Neural progenitor cell (in vitro differentiated cells): Measurements from ENCODE around the gene RXRA. TPM values are rescaled to one million over a fixed set of nuclear protein-coding genes. Genes with fewer than 3 reads are reported as not detected.

Source experiments
- DNase-seq: peaks from one replicate; pipeline ENCODE4 v3.0.0-alpha.2; 2016; ENCODE audit warnings: low spot score
- H2AFZ ChIP-seq: fragments of 200-600 bp; sonication (generic); replicated peaks from 2 replicates; pipeline ENCODE4 v1.6.1; 2016; ENCODE audit warnings: antibody characterized with exemption
- H3F3A ChIP-seq: fragments of 200-600 bp; sonication (generic); 2 replicates; pipeline ENCODE4 v1.6.1; 2016; ENCODE audit warnings: antibody characterized with exemption, low read depth
- H3K27ac ChIP-seq: fragments of 200-600 bp; sonication (generic); 2 replicates; pipeline ENCODE4 v1.5.1; 2016; ENCODE audit warnings: mild to moderate bottlenecking
- H3K27me3 ChIP-seq: fragments of 200-600 bp; sonication (generic); 2 replicates; pipeline ENCODE4 v1.6.1; 2016; ENCODE audit warnings: mild to moderate bottlenecking, moderate library complexity
- H3K36me3 ChIP-seq: fragments of 200-600 bp; sonication (generic); 2 replicates; pipeline ENCODE4 v1.5.1; 2016
- H3K4me1 ChIP-seq: fragments of 200-600 bp; sonication (generic); 2 replicates; pipeline ENCODE4 v1.6.1; 2016; ENCODE audit warnings: mixed run types
- H3K4me2 ChIP-seq: fragments of 200-600 bp; sonication (generic); 2 replicates; pipeline ENCODE4 v1.6.1; 2016
- H3K4me3 ChIP-seq: fragments of 200-600 bp; sonication (generic); 2 replicates; pipeline ENCODE4 v1.5.1; 2016
- H3K79me2 ChIP-seq: fragments of 200-600 bp; sonication (generic); 2 replicates; pipeline ENCODE4 v1.6.1; 2016; ENCODE audit warnings: low read depth
- H3K9ac ChIP-seq: fragments of 200-600 bp; sonication (generic); 2 replicates; pipeline ENCODE4 v1.6.1; 2016
- H3K9me3 ChIP-seq: fragments of 200-600 bp; sonication (generic); 2 replicates; pipeline ENCODE4 v1.5.1; 2016; ENCODE audit warnings: low read depth
- H4K20me1 ChIP-seq: fragments of 200-600 bp; sonication (generic); 2 replicates; pipeline ENCODE4 v1.6.1; 2016; ENCODE audit warnings: low read depth
- H3K27ac Mint-ChIP-seq: 3 replicates; pipeline ENCODE4 v1.8.0; 2021; ENCODE audit warnings: mixed read lengths
- H3K27me3 Mint-ChIP-seq: 2 replicates; pipeline ENCODE4 v1.8.0; 2022; ENCODE audit warnings: low read depth, mild to moderate bottlenecking, inconsistent platforms, moderate library complexity, mixed read lengths; ENCODE audit not compliant: insufficient read depth
- H3K36me3 Mint-ChIP-seq: 3 replicates; pipeline ENCODE4 v1.8.0; 2021; ENCODE audit warnings: mixed read lengths
- H3K4me1 Mint-ChIP-seq: 3 replicates; pipeline ENCODE4 v1.8.0; 2021; ENCODE audit warnings: mixed read lengths
- H3K4me3 Mint-ChIP-seq: 3 replicates; pipeline ENCODE4 v1.8.0; 2021; ENCODE audit warnings: mild to moderate bottlenecking, moderate library complexity, mixed read lengths
- H3K9me3 Mint-ChIP-seq: 3 replicates; pipeline ENCODE4 v1.8.0; 2020; ENCODE audit warnings: mixed read lengths
- EZH2 ChIP-seq: fragments of 200-600 bp; sonication (generic); IDR thresholded peaks from 2 replicates; pipeline ENCODE4 v1.6.1; 2017; ENCODE audit warnings: antibody characterized with exemption, mild to moderate bottlenecking, moderate library complexity
- EZH2phosphoT487 ChIP-seq: fragments of 200-600 bp; sonication (generic); IDR thresholded peaks from 2 replicates; pipeline ENCODE4 v1.6.1; 2017; ENCODE audit warnings: antibody characterized with exemption
- total RNA-seq: library from RNA; depleted of rRNA; stranded (reverse); fragments of >200 nt; gene quantifications from 2 replicates; pipeline ENCODE4 v1.2.3, GENCODE V29; 2015; ENCODE audit warnings: low replicate concordance
- TF ChIP-seq, protein P1 (sequence below): fragments of 200-600 bp; sonication (generic); IDR thresholded peaks from 2 replicates; pipeline ENCODE4 v1.5.1; 2017; ENCODE audit warnings: antibody characterized with exemption, mild to moderate bottlenecking

Gene RXRA
- total RNA-seq, 1 donor from 2014 or later: 11.6 TPM

- Mint-ChIP-seq H3K4me1 (peaks cover 44% of the 10 kb centered on the region), H3K27ac (no peak overlapping the region), H3K36me3 (no peaks in the 10 kb centered on the region), H3K27me3 (peaks cover 20% of the 10 kb centered on the region), H3K9me3 (no peaks in the 10 kb centered on the region), H3K4me3 (no peak overlapping the region)
- Histone ChIP-seq H3K9me3 (no peaks in the 10 kb centered on the region), H2AFZ (no peak overlapping the region), H3K27ac (no peak overlapping the region), H3K9ac (no peak overlapping the region), H3K36me3 (no peaks in the 10 kb centered on the region), H3F3A (peaks cover 23% of the 10 kb centered on the region), H3K4me1 (peaks cover 41% of the 10 kb centered on the region), H3K4me3 (no peak overlapping the region), H3K4me2 (no peak overlapping the region), H3K27me3 (no peaks in the 10 kb centered on the region), H4K20me1 (no peaks in the 10 kb centered on the region), H3K79me2 (no peaks in the 10 kb centered on the region)
- TF ChIP-seq, protein P1, sequence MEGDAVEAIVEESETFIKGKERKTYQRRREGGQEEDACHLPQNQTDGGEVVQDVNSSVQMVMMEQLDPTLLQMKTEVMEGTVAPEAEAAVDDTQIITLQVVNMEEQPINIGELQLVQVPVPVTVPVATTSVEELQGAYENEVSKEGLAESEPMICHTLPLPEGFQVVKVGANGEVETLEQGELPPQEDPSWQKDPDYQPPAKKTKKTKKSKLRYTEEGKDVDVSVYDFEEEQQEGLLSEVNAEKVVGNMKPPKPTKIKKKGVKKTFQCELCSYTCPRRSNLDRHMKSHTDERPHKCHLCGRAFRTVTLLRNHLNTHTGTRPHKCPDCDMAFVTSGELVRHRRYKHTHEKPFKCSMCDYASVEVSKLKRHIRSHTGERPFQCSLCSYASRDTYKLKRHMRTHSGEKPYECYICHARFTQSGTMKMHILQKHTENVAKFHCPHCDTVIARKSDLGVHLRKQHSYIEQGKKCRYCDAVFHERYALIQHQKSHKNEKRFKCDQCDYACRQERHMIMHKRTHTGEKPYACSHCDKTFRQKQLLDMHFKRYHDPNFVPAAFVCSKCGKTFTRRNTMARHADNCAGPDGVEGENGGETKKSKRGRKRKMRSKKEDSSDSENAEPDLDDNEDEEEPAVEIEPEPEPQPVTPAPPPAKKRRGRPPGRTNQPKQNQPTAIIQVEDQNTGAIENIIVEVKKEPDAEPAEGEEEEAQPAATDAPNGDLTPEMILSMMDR: no peak
- TF ChIP-seq EZH2 (no peak), EZH2phosphoT487 (no peak)
- no peak for DNase-seq
Measured at GRCh38 chr9:134317790-134318414, 8.4 kb upstream of the RXRA start.

GRCh38 chr9:134318481-134318891 is 7.8 kb upstream of the RXRA start:
- no peak for TF ChIP-seq EZH2
- TF ChIP-seq, protein P1: no peak
- no peak for TF ChIP-seq EZH2phosphoT487
- DNase-seq: no peak
- no peaks in the 10 kb centered on the region for H3K9me3 Mint-ChIP-seq
- H3K27me3 Mint-ChIP-seq: peaks cover 20% of the 10 kb centered on the region
- peaks cover 28% of the 10 kb centered on the region for H3F3A ChIP-seq
- no peaks in the 10 kb centered on the region for H3K36me3 ChIP-seq
- H3K9me3 ChIP-seq: no peaks in the 10 kb centered on the region
- H4K20me1 ChIP-seq: no peaks in the 10 kb centered on the region
- H3K9ac ChIP-seq: no peak overlapping the region
- H3K4me1 ChIP-seq: peaks cover 37% of the 10 kb centered on the region
- no peak overlapping the region for H3K4me3 ChIP-seq
- no peak overlapping the region for H2AFZ ChIP-seq
- H3K27ac ChIP-seq: no peak overlapping the region
- no peaks in the 10 kb centered on the region for H3K79me2 ChIP-seq
- H3K4me3 Mint-ChIP-seq: no peak overlapping the region
- H3K27ac Mint-ChIP-seq: peak overlapping the region; percentile 66
- H3K4me1 Mint-ChIP-seq: peaks cover 47% of the 10 kb centered on the region
- no peak overlapping the region for H3K4me2 ChIP-seq
- H3K27me3 ChIP-seq: no peaks in the 10 kb centered on the region
- H3K36me3 Mint-ChIP-seq: no peaks in the 10 kb centered on the region

GRCh38 chr9:134318941-134319305 is 7.3 kb upstream of the RXRA start:
- no peak overlapping the region for H3K9ac ChIP-seq
- peak overlapping the region; percentile 66 for H3K27ac Mint-ChIP-seq

More at GRCh38 chr9:134318941-134319305, 7.3 kb upstream of the RXRA start:
- TF ChIP-seq EZH2phosphoT487: no peak
- TF ChIP-seq EZH2: no peak
- TF ChIP-seq, protein P1: no peak
- H3K4me1 Mint-ChIP-seq: peaks cover 50% of the 10 kb centered on the region
- DNase-seq: no peak
- Histone ChIP-seq H3F3A (peaks cover 33% of the 10 kb centered on the region), H2AFZ (no peak overlapping the region), H3K4me2 (no peak overlapping the region), H3K79me2 (no peaks in the 10 kb centered on the region), H3K27ac (no peak overlapping the region), H4K20me1 (no peaks in the 10 kb centered on the region), H3K27me3 (no peaks in the 10 kb centered on the region), H3K9me3 (no peaks in the 10 kb centered on the region), H3K36me3 (no peaks in the 10 kb centered on the region), H3K4me1 (peaks cover 41% of the 10 kb centered on the region), H3K4me3 (no peak overlapping the region)
- no peaks in the 10 kb centered on the region for H3K9me3 Mint-ChIP-seq
- no peak overlapping the region for H3K4me3 Mint-ChIP-seq
- no peaks in the 10 kb centered on the region for H3K36me3 Mint-ChIP-seq
- H3K27me3 Mint-ChIP-seq: peaks cover 16% of the 10 kb centered on the region
